ENCODE data around the gene RPSA.

DNA sequence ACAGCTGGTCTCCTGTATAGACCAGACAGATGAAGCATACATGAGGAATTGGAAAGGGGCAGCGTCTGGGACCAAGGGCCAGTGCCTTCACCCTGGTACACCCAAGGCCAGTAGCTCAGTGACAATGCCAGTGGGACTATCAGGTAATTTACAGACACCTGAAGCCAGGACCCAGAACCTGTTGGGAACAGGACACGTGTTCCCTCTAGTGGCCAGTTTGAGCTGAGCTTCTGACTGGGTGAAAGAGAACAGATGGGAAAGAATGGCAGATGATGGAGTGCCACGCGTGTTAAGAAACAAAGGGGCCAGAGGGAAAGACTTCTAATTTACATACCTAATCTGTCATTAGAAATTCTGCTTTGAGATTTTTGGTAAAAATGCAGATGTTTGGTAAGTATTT is 28.4 kb upstream of the RPSA start:
- TF ChIP-seq, protein P1, sequence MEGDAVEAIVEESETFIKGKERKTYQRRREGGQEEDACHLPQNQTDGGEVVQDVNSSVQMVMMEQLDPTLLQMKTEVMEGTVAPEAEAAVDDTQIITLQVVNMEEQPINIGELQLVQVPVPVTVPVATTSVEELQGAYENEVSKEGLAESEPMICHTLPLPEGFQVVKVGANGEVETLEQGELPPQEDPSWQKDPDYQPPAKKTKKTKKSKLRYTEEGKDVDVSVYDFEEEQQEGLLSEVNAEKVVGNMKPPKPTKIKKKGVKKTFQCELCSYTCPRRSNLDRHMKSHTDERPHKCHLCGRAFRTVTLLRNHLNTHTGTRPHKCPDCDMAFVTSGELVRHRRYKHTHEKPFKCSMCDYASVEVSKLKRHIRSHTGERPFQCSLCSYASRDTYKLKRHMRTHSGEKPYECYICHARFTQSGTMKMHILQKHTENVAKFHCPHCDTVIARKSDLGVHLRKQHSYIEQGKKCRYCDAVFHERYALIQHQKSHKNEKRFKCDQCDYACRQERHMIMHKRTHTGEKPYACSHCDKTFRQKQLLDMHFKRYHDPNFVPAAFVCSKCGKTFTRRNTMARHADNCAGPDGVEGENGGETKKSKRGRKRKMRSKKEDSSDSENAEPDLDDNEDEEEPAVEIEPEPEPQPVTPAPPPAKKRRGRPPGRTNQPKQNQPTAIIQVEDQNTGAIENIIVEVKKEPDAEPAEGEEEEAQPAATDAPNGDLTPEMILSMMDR (conservative IDR thresholded peaks at IDR 0.05): peak; percentile 71
- no peak for TF ChIP-seq EZH2 (IDR thresholded peaks at IDR 0.05; ENCODE audit: low read depth)
